Heart left ventricle (tissue), 13 donors: ENCODE results near the gene MAP3K7CL.
A peak's percentile ranks its signal among the peaks of the same experiment; 100 is the strongest.

Source experiments
- CTCF ChIP-seq, 12 donors: fragments of 200-600 bp; sonication (generic) in 4 of 12; IDR thresholded peaks; one replicate each; pipeline versions ENCODE4 v1.5.0 to v1.8.0; 2018 to 2022; ENCODE audit warnings: antibody characterized with exemption in 12 of 12, mild to moderate bottlenecking in 5 of 12
- POLR2A ChIP-seq, 2 donors: fragments of 450-650 bp; IDR thresholded peaks; one replicate each; pipeline ENCODE4 v1.6.1; 2017; ENCODE audit warnings: antibody characterized with exemption in 2 of 2, mild to moderate bottlenecking in 2 of 2, moderate library complexity in 2 of 2
- donor health status: ischemic (EF 13 %, LVEDD 7.1; RV severe dilation, severe dysfunction).
- donor health status: DM: no; HTN: yes; CAD: no.
- donor health status: DM: no; HTN: no; CAD: no.
- donor health status: ischemic (EF 25% LVEDD 6.9; RV normal size, moderate dysfunction).
- donor health status: ischemic (EF 25% LVEDD 5.7; RV mildly dilated, moderate dysfunction).
- donor health status: ischemic (EF 35%, LVEDD 5.7; RV mildly dilated, moderate dysfunction).
- donor health status: nonischemic (EF 11% LVEDD 7.7; RV severe dilation, severe dysfunction).
- donor health status: DM: yes; HTN: yes; CAD: no.
- donor health status: PGD.
- donor health status: ischemic (EF 29% LVEDD 5.4; RV normal size, mild dysfunction).
- donor health status: nonischemic (EF 23%, LVEDD 6.1; RV moderate dilation, normal function).

GRCh38 chr21:29164323-29164942, 34.0 kb downstream of the MAP3K7CL start:
- TF ChIP-seq CTCF (IDR thresholded peaks at IDR 0.05): peak; percentile 48 to 85 (median 72)
- TF ChIP-seq POLR2A (IDR thresholded peaks at IDR 0.05): no peak
